Mesenchymal stem cell (in vitro differentiated cells and primary cell): Measurements from ENCODE around the gene TMEM8B.

ENCODE experiments used
- DNase-seq: peaks from one replicate; pipeline ENCODE4 v3.0.0-alpha.2; 2013
- H2AFZ ChIP-seq: one replicate; pipeline ENCODE4 v1.6.1; 2013; ENCODE audit warnings: low read depth, mild to moderate bottlenecking, control low read depth, inconsistent platforms, low read length, moderate library complexity
- H2AK5ac ChIP-seq: 2 replicates; pipeline ENCODE4 v1.6.1; 2013; ENCODE audit warnings: low read length, moderate library complexity, mild to moderate bottlenecking, inconsistent platforms; ENCODE audit not compliant: severe bottlenecking
- H2BK120ac ChIP-seq: one replicate; pipeline ENCODE4 v1.6.1; 2013; ENCODE audit warnings: low read depth, mild to moderate bottlenecking, inconsistent platforms, low read length, moderate library complexity
- H2BK12ac ChIP-seq, 2 experiments: one replicate each; pipeline ENCODE4 v1.6.1; 2013; ENCODE audit warnings: inconsistent platforms in 2 of 2, low read length in 2 of 2, mild to moderate bottlenecking in 2 of 2, moderate library complexity in 2 of 2, control low read depth in 1 of 2
- H2BK15ac ChIP-seq: one replicate; pipeline ENCODE4 v1.6.1; 2013; ENCODE audit warnings: mild to moderate bottlenecking, low read depth, inconsistent platforms; ENCODE audit not compliant: poor library complexity, severe bottlenecking
- H2BK5ac ChIP-seq: 2 replicates; pipeline ENCODE4 v1.6.1; 2013; ENCODE audit warnings: low read depth, mild to moderate bottlenecking, low read length, control low read depth, inconsistent platforms; ENCODE audit not compliant: poor library complexity, severe bottlenecking
- H3K14ac ChIP-seq, 2 experiments: one replicate each; pipeline ENCODE4 v1.6.1; 2013; ENCODE audit warnings: inconsistent platforms in 2 of 2, low read length in 2 of 2, control low read depth in 1 of 2, mild to moderate bottlenecking in 1 of 2, moderate library complexity in 1 of 2
- H3K18ac ChIP-seq, 2 experiments: one replicate each; pipeline ENCODE4 v1.6.1; 2013; ENCODE audit warnings: inconsistent platforms in 2 of 2, low read length in 2 of 2, control low read depth in 1 of 2, low read depth in 1 of 2, mild to moderate bottlenecking in 1 of 2
- H3K23ac ChIP-seq, 2 experiments: one replicate each; pipeline ENCODE4 v1.6.1; 2013; ENCODE audit warnings: inconsistent platforms in 2 of 2, low read length in 2 of 2, mild to moderate bottlenecking in 2 of 2, moderate library complexity in 2 of 2, control low read depth in 1 of 2
- H3K27ac ChIP-seq: 2 replicates; pipeline ENCODE4 v1.5.1; 2013; ENCODE audit warnings: mild to moderate bottlenecking, moderate library complexity, low read length, control low read depth, inconsistent platforms; ENCODE audit not compliant: poor library complexity, severe bottlenecking
- H3K27me3 ChIP-seq, 2 experiments: 2 replicates each; pipeline versions ENCODE4 v1.6.1 to v1.7.0; 2013; ENCODE audit warnings: low read length in 2 of 2, mild to moderate bottlenecking in 2 of 2, moderate library complexity in 2 of 2, control low read depth in 1 of 2, inconsistent platforms in 1 of 2; ENCODE audit not compliant: control insufficient read depth in 1 of 2, insufficient read depth in 1 of 2
- H3K36me3 ChIP-seq, 2 experiments: 2 replicates each; pipeline versions ENCODE4 v1.6.1 to v1.7.0; 2013; ENCODE audit warnings: low read length in 2 of 2, control low read depth in 1 of 2, inconsistent platforms in 1 of 2, low read depth in 1 of 2, mild to moderate bottlenecking in 1 of 2; ENCODE audit not compliant: insufficient read depth in 2 of 2, control insufficient read depth in 1 of 2
- H3K4ac ChIP-seq, 2 experiments: one replicate each; pipeline ENCODE4 v1.6.1; 2013; ENCODE audit warnings: inconsistent platforms in 2 of 2, low read length in 2 of 2, mild to moderate bottlenecking in 2 of 2, moderate library complexity in 2 of 2, control low read depth in 1 of 2, low read depth in 1 of 2
- H3K4me1 ChIP-seq: 2 replicates; pipeline ENCODE4 v1.6.1; 2013; ENCODE audit warnings: low read depth, low read length, control low read depth; ENCODE audit not compliant: control insufficient read depth, insufficient read depth
- H3K4me2 ChIP-seq: 2 replicates; pipeline ENCODE4 v1.6.1; 2013; ENCODE audit warnings: low read length, mild to moderate bottlenecking, inconsistent platforms; ENCODE audit not compliant: poor library complexity, severe bottlenecking
- H3K4me3 ChIP-seq, 2 experiments: 2 replicates each; pipeline versions ENCODE4 v1.5.1 to v1.7.0; 2013; ENCODE audit warnings: low read length in 2 of 2, mild to moderate bottlenecking in 2 of 2, control low read depth in 1 of 2, low read depth in 1 of 2; ENCODE audit not compliant: insufficient read depth in 1 of 2
- H3K79me1 ChIP-seq: replicated peaks from 2 replicates; pipeline ENCODE4 v1.6.1; 2013; ENCODE audit warnings: mild to moderate bottlenecking, control low read depth, low read length, inconsistent platforms; ENCODE audit not compliant: poor library complexity, severe bottlenecking
- H3K9ac ChIP-seq: 2 replicates; pipeline ENCODE4 v1.7.0; 2013; ENCODE audit warnings: mild to moderate bottlenecking, low read length, moderate library complexity
- H3K9me3 ChIP-seq: 2 replicates; pipeline ENCODE4 v1.7.0; 2013; ENCODE audit warnings: mild to moderate bottlenecking, low read length; ENCODE audit not compliant: control insufficient read depth
- H4K8ac ChIP-seq: one replicate; pipeline ENCODE4 v1.6.1; 2013; ENCODE audit warnings: inconsistent platforms, mild to moderate bottlenecking, low read length, moderate library complexity
- H4K91ac ChIP-seq: one replicate; pipeline ENCODE4 v1.6.1; 2013; ENCODE audit warnings: mild to moderate bottlenecking, low read length, inconsistent platforms
- WGBS: methylation state at CpG from one replicate; pipeline ENCODE4 v1.1.7; 2013; ENCODE audit warnings: mixed read lengths; 5-methylcytosine and 5-hydroxymethylcytosine counted together

Gene TMEM8B

DNA sequence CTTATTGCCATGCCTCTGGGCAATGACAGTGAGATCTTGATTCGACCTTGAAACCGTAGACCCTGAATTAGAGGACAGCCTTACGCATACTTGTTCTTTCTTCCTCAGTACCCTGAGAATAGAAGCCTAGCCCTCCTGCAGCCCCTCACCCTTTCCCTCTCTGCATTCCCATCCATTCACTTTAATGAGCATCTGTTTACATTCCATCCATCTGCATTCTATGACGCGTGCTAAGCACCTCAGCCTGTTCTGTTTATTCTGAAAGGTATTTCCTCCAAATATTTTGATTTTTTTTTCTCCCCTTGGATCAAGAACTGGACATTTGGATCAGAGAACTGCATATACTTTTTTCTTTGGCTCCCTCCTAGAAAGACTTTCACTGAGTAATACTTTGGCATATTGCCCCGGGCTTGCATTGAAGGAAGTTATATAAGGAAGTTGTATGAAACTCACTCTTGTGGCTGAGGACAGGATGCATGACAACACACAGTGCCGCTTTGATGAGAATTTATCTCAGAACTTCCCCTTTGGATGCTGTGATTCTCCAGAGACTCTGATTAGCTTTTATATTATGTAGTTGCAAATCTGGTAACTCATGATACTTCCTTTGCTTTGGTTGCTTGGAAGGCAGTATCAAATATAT is 15.7 kb downstream of the TMEM8B start:
- Histone ChIP-seq H4K8ac (no peak overlapping the region), H3K14ac (no peak overlapping the region), H2BK5ac (no peak overlapping the region), H2AFZ (no peak overlapping the region), H3K4ac (no peak overlapping the region), H3K18ac (no peak overlapping the region), H2BK120ac (no peak overlapping the region), H2BK12ac (no peak overlapping the region), H3K4me3 (peak overlapping the region in 1 of 2 experiments; percentile 31), H3K9ac (peak overlapping the region; percentile 65), H3K79me1 (peaks cover 2% of the 10 kb centered on the region), H3K27me3 (no peaks in the 10 kb centered on the region), H3K27ac (no peak overlapping the region), H3K23ac (no peak overlapping the region), H3K4me2 (no peak overlapping the region), H2AK5ac (no peak overlapping the region), H4K91ac (no peak overlapping the region), H2BK15ac (no peak overlapping the region), H3K9me3 (no peaks in the 10 kb centered on the region), H3K4me1 (peaks cover 4% of the 10 kb centered on the region), H3K36me3 (peaks cover 21 to 28% of the 10 kb centered on the region in 2 experiments)
- DNase-seq: peak; percentile 84
- WGBS: 49% methylated on average over 7 of the region's 7 CpGs

DNA sequence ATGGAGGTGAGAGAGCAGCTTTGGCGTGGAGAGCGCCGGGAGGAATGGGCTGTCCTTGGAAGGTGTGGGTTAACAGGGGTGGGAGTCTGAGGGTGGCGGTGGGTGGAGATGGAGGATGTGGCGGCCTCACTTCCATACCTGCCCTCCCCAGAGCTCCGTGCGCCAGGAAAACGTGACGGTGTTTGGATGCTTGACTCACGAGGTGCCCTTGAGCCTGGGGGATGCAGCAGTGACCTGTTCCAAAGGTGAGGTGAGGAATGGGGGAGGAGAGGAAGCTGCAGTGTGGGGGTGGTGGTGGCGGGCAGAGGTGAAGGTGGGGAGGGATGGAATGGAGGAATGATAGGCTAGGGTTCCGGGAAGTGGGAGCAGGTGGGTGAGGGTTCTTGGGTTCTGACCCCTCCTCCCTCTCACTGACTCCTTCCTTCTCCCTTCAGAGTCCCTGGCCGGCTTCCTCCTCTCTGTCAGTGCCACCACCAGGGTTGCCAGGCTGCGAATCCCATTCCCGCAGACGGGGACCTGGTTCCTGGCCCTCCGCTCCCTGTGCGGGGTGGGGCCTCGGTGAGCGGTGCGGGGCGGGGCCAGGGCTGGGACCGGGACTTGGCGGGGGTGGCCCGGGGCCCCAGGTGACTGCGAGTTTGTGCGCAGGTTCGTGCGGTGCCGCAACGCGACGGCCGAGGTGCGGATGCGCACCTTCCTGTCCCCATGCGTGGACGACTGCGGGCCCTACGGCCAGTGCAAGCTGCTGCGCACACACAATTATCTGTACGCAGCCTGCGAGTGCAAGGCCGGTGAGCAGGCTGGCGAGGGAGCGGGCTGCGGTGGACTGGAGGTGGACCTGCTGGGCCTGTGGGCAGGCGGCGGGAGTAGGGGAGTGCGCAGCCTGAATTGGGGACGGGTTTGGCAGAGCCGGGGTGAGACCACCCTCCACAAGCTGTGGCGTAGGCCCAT is 17.1 kb downstream of the TMEM8B start:
- Histone ChIP-seq H2AFZ (no peak overlapping the region), H3K4me1 (peaks cover 4% of the 10 kb centered on the region), H3K9ac (peak overlapping the region; percentile 7), H3K23ac (peak overlapping the region in 1 of 2 experiments; percentile 75), H3K4ac (peak overlapping the region in 1 of 2 experiments; percentile 28), H3K18ac (peak overlapping the region in 1 of 2 experiments; percentile 37), H3K36me3 (peaks cover 21 to 27% of the 10 kb centered on the region in 2 experiments), H4K8ac (no peak overlapping the region), H3K14ac (peak overlapping the region in 1 of 2 experiments; percentile 68), H3K4me2 (no peak overlapping the region), H3K27ac (no peak overlapping the region), H3K9me3 (no peaks in the 10 kb centered on the region), H2AK5ac (no peak overlapping the region), H2BK12ac (peak overlapping the region in 1 of 2 experiments; percentile 58), H4K91ac (peak overlapping the region; percentile 79), H3K4me3 (no peak overlapping the region), H2BK5ac (no peak overlapping the region), H3K79me1 (peaks cover 2% of the 10 kb centered on the region), H2BK120ac (no peak overlapping the region), H3K27me3 (no peaks in the 10 kb centered on the region), H2BK15ac (no peak overlapping the region)
- 42% methylated on average over 50 of the region's 53 CpGs for WGBS
- no peak for DNase-seq

DNA sequence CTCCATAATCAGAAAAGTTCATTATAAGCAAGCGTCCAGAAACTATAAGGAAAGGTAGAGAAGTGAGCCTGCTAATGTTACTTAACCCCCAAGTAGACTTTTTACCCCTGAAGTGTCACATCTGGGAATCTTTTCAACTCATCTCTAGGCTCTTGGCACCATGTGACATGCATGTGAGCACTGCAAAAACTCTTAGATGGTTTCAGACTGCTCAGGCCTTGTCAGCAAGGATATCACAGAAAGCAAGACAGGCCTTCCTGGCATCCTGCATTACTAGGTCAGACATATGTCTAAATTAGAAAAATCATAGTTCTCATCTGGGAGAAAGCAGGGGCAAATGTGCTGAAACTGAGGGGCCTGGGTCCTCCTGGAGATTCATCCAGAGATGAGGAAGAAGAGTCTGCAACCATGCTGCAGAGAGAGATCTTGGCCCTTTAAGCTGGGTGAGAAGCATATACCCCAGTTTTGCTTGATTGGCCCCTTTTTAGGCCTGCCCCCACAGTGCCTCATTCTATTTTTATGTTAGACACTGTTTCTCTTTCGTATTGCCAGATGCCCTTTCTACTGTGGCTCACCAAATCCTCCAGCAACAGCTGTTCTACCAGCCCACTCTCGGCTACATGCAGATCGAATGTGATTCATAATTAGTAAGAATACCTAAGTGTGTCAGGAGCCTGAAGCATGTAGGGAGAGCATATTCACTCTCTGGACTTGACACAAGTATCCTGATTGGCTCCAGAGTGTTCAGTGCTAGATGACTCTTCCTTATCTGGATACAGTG is 19.0 kb downstream of the TMEM8B start:
- Histone ChIP-seq H3K4me1 (peaks cover 4% of the 10 kb centered on the region), H3K4me2 (no peak overlapping the region), H4K8ac (no peak overlapping the region), H2BK15ac (no peak overlapping the region), H3K14ac (no peak overlapping the region), H3K79me1 (no peaks in the 10 kb centered on the region), H3K36me3 (peaks cover 19 to 21% of the 10 kb centered on the region in 2 experiments), H2AFZ (no peak overlapping the region), H3K27ac (peak overlapping the region; percentile 11), H2BK5ac (no peak overlapping the region), H2BK120ac (no peak overlapping the region), H3K4ac (peak overlapping the region in 1 of 2 experiments; percentile 50), H3K9ac (peak overlapping the region; percentile 68), H3K27me3 (no peaks in the 10 kb centered on the region), H3K18ac (peak overlapping the region in 1 of 2 experiments; percentile 14), H2AK5ac (no peak overlapping the region), H3K4me3 (peak overlapping the region in 1 of 2 experiments; percentile 48), H3K9me3 (no peaks in the 10 kb centered on the region), H4K91ac (no peak overlapping the region), H2BK12ac (no peak overlapping the region), H3K23ac (no peak overlapping the region)
- DNase-seq: peak; percentile 74
- 57% methylated on average over 3 of the region's 4 CpGs for WGBS
